ENCODE data around the gene BRINP2. TPM values are rescaled to one million over a fixed set of nuclear protein-coding genes. Genes with fewer than 3 reads are reported as not detected.

The BRINP2 gene
- total RNA-seq, 1 experiment from 2014 or later, result 0.24 TPM

DNA sequence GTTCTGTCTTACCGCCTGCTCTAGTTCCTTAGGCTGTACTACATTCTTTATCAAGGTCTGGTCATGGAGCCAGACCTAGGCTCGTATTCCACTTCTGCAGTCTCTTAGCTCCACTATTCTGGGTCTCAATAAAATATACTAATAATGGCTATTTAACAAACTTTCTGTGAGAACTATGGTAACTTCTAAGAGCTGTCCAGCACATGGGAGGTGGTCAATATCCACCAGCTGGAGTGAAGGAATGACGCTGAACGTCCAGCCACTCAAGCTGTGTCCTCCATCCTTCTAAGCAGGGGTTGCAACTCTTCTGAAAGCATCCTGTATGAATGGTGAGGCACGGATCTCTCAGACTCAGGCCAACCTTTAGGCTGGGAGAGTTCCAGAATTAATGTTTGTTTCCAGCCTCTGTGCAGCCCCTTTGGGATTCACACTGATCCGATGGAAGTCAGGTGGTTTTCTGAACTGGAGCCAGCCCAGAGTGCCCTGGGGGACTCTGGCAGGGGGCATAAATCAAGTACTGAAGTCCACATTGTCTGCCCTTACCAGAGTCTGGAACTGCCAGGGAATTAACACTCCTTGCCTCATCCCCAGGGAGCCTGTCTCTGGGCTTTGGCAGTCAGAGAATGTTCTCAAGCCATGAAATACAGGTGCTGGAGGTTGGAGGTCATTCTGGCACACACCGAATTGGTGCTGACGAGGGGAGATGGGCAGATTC lies 57.4 kb downstream of the BRINP2 start:
- peaks cover 4% of the 10 kb centered on the region; the same call in 1 of the 2 replicates for H3K4me1 Mint-ChIP-seq
- H3K36me3 Mint-ChIP-seq, result no peaks in the 10 kb centered on the region
- TF ChIP-seq, protein P1, sequence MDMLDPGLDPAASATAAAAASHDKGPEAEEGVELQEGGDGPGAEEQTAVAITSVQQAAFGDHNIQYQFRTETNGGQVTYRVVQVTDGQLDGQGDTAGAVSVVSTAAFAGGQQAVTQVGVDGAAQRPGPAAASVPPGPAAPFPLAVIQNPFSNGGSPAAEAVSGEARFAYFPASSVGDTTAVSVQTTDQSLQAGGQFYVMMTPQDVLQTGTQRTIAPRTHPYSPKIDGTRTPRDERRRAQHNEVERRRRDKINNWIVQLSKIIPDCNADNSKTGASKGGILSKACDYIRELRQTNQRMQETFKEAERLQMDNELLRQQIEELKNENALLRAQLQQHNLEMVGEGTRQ (CRISPR knock-in tag; IDR thresholded peaks at IDR 0.05), result no peak
- ATAC-seq (no peak), DNase-seq (ENCODE audit: low spot score) (no peak)
- ChIA-PET POLR2A (no interaction called here), CTCF (interaction anchor here (0.8 to 0.9 kb wide), 2 partner anchors 46 to 125 kb away, joined by 3 read pairs; no protein-coding TSS in a partner anchor)
- no peak overlapping the region for H3K4me3 Mint-ChIP-seq
- H3K27ac Mint-ChIP-seq, result no peak overlapping the region
- no peaks in the 10 kb centered on the region for H3K27me3 Mint-ChIP-seq (ENCODE audit: low read depth)
- no peaks in the 10 kb centered on the region for H3K9me3 Mint-ChIP-seq

DNA sequence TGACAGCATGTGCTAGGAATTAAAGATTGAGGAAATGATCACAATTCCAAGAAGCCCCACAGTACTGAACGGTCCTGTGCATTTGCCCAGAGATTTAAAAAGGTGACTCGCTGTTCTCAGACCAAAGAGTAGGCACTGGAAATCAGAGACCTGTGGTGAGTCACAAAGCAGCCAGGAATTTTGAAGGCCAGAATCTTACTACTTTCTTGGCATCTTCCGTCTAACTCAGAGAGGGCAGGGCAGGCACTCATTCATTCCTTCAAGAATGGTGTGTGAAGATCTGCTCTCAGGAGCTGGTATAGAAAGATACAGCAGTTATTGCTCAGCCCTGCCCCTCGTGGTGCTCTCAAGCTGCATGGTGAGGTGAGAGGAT lies 57.9 kb downstream of the BRINP2 start:
- DNase-seq (ENCODE audit: low spot score) (no peak), ATAC-seq (no peak)
- Mint-ChIP-seq H3K36me3 (no peaks in the 10 kb centered on the region), H3K27ac (no peak overlapping the region), H3K27me3 (ENCODE audit: low read depth) (no peaks in the 10 kb centered on the region), H3K9me3 (no peaks in the 10 kb centered on the region), H3K4me1 (peaks cover 4% of the 10 kb centered on the region; the same call in 1 of the 2 replicates), H3K4me3 (no peak overlapping the region)
- POLR2A ChIA-PET, result no interaction called here
- CTCF ChIA-PET, result no interaction called here
- TF ChIP-seq TEAD1 (CRISPR knock-in tag; IDR thresholded peaks at IDR 0.05), result no peak
- TF ChIP-seq, protein P2, sequence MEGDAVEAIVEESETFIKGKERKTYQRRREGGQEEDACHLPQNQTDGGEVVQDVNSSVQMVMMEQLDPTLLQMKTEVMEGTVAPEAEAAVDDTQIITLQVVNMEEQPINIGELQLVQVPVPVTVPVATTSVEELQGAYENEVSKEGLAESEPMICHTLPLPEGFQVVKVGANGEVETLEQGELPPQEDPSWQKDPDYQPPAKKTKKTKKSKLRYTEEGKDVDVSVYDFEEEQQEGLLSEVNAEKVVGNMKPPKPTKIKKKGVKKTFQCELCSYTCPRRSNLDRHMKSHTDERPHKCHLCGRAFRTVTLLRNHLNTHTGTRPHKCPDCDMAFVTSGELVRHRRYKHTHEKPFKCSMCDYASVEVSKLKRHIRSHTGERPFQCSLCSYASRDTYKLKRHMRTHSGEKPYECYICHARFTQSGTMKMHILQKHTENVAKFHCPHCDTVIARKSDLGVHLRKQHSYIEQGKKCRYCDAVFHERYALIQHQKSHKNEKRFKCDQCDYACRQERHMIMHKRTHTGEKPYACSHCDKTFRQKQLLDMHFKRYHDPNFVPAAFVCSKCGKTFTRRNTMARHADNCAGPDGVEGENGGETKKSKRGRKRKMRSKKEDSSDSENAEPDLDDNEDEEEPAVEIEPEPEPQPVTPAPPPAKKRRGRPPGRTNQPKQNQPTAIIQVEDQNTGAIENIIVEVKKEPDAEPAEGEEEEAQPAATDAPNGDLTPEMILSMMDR (IDR thresholded peaks at IDR 0.05), result no peak
- TF ChIP-seq, protein P3, sequence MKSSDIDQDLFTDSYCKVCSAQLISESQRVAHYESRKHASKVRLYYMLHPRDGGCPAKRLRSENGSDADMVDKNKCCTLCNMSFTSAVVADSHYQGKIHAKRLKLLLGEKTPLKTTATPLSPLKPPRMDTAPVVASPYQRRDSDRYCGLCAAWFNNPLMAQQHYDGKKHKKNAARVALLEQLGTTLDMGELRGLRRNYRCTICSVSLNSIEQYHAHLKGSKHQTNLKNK (CRISPR knock-in tag; IDR thresholded peaks at IDR 0.05), result no peak
- no peak for TF ChIP-seq OVOL2 (CRISPR knock-in tag; IDR thresholded peaks at IDR 0.05; ENCODE audit: borderline replicate concordance)
- TF ChIP-seq, protein P4, sequence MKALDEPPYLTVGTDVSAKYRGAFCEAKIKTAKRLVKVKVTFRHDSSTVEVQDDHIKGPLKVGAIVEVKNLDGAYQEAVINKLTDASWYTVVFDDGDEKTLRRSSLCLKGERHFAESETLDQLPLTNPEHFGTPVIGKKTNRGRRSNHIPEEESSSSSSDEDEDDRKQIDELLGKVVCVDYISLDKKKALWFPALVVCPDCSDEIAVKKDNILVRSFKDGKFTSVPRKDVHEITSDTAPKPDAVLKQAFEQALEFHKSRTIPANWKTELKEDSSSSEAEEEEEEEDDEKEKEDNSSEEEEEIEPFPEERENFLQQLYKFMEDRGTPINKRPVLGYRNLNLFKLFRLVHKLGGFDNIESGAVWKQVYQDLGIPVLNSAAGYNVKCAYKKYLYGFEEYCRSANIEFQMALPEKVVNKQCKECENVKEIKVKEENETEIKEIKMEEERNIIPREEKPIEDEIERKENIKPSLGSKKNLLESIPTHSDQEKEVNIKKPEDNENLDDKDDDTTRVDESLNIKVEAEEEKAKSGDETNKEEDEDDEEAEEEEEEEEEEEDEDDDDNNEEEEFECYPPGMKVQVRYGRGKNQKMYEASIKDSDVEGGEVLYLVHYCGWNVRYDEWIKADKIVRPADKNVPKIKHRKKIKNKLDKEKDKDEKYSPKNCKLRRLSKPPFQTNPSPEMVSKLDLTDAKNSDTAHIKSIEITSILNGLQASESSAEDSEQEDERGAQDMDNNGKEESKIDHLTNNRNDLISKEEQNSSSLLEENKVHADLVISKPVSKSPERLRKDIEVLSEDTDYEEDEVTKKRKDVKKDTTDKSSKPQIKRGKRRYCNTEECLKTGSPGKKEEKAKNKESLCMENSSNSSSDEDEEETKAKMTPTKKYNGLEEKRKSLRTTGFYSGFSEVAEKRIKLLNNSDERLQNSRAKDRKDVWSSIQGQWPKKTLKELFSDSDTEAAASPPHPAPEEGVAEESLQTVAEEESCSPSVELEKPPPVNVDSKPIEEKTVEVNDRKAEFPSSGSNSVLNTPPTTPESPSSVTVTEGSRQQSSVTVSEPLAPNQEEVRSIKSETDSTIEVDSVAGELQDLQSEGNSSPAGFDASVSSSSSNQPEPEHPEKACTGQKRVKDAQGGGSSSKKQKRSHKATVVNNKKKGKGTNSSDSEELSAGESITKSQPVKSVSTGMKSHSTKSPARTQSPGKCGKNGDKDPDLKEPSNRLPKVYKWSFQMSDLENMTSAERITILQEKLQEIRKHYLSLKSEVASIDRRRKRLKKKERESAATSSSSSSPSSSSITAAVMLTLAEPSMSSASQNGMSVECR (CRISPR knock-in tag; IDR thresholded peaks at IDR 0.05; ENCODE audit: borderline replicate concordance), result no peak
- no peak for TF ChIP-seq SMAD3 (CRISPR knock-in tag; IDR thresholded peaks at IDR 0.05; ENCODE audit: borderline replicate concordance)
- no peak for TF ChIP-seq HMGA2 (CRISPR knock-in tag; IDR thresholded peaks at IDR 0.05)
- TF ChIP-seq, protein P5, sequence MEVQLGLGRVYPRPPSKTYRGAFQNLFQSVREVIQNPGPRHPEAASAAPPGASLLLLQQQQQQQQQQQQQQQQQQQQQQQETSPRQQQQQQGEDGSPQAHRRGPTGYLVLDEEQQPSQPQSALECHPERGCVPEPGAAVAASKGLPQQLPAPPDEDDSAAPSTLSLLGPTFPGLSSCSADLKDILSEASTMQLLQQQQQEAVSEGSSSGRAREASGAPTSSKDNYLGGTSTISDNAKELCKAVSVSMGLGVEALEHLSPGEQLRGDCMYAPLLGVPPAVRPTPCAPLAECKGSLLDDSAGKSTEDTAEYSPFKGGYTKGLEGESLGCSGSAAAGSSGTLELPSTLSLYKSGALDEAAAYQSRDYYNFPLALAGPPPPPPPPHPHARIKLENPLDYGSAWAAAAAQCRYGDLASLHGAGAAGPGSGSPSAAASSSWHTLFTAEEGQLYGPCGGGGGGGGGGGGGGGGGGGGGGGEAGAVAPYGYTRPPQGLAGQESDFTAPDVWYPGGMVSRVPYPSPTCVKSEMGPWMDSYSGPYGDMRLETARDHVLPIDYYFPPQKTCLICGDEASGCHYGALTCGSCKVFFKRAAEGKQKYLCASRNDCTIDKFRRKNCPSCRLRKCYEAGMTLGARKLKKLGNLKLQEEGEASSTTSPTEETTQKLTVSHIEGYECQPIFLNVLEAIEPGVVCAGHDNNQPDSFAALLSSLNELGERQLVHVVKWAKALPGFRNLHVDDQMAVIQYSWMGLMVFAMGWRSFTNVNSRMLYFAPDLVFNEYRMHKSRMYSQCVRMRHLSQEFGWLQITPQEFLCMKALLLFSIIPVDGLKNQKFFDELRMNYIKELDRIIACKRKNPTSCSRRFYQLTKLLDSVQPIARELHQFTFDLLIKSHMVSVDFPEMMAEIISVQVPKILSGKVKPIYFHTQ (CRISPR knock-in tag; IDR thresholded peaks at IDR 0.05), result no peak
- TF ChIP-seq, protein P6, sequence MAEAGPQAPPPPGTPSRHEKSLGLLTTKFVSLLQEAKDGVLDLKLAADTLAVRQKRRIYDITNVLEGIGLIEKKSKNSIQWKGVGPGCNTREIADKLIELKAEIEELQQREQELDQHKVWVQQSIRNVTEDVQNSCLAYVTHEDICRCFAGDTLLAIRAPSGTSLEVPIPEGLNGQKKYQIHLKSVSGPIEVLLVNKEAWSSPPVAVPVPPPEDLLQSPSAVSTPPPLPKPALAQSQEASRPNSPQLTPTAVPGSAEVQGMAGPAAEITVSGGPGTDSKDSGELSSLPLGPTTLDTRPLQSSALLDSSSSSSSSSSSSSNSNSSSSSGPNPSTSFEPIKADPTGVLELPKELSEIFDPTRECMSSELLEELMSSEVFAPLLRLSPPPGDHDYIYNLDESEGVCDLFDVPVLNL (CRISPR knock-in tag; IDR thresholded peaks at IDR 0.05; ENCODE audit: borderline replicate concordance, low read depth), result no peak
- TF ChIP-seq, protein P7, sequence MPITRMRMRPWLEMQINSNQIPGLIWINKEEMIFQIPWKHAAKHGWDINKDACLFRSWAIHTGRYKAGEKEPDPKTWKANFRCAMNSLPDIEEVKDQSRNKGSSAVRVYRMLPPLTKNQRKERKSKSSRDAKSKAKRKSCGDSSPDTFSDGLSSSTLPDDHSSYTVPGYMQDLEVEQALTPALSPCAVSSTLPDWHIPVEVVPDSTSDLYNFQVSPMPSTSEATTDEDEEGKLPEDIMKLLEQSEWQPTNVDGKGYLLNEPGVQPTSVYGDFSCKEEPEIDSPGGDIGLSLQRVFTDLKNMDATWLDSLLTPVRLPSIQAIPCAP (CRISPR knock-in tag; IDR thresholded peaks at IDR 0.05), result no peak
- TF ChIP-seq, protein P8, sequence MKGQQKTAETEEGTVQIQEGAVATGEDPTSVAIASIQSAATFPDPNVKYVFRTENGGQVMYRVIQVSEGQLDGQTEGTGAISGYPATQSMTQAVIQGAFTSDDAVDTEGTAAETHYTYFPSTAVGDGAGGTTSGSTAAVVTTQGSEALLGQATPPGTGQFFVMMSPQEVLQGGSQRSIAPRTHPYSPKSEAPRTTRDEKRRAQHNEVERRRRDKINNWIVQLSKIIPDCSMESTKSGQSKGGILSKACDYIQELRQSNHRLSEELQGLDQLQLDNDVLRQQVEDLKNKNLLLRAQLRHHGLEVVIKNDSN (CRISPR knock-in tag; IDR thresholded peaks at IDR 0.05), result no peak
- TF ChIP-seq, protein P9, sequence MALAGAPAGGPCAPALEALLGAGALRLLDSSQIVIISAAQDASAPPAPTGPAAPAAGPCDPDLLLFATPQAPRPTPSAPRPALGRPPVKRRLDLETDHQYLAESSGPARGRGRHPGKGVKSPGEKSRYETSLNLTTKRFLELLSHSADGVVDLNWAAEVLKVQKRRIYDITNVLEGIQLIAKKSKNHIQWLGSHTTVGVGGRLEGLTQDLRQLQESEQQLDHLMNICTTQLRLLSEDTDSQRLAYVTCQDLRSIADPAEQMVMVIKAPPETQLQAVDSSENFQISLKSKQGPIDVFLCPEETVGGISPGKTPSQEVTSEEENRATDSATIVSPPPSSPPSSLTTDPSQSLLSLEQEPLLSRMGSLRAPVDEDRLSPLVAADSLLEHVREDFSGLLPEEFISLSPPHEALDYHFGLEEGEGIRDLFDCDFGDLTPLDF (CRISPR knock-in tag; IDR thresholded peaks at IDR 0.05), result no peak
- TF ChIP-seq GRHL2 (CRISPR knock-in tag; IDR thresholded peaks at IDR 0.05; ENCODE audit: insufficient replicate concordance, severe bottlenecking), result no peak
- TF ChIP-seq, protein P10, sequence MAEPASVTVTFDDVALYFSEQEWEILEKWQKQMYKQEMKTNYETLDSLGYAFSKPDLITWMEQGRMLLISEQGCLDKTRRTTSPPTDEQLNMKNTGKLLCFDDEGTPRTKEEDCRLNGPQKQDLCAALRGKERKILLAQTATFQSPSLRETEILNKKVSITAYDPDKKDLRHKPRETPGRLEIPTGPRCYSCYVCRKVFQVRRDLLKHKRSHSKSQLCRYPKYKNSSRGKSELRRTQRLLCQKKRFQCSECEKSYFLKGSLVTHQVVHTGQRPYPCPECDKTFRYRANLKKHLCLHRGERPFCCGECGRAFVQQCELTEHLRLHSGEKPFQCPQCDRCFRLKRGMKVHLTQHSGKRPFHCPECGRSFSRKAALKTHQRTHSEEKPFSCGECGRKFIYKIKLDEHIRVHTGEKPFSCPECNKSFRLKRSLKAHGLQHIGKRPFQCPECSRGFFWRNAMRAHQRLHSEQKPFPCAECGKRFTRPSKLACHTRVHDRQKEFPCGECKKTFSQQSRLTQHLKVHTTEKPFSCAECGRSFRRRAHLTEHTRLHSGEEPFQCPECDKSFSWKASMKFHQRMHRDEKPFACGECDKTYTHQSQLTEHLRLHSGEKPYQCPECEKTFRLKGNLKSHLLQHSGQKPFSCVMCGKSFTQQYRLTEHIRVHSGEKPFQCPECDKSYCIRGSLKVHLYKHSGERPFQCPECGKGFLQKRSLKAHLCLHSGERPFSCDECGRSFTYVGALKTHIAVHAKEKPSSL (CRISPR knock-in tag; conservative IDR thresholded peaks at IDR 0.05), result no peak
- TF ChIP-seq GTF2I (CRISPR knock-in tag; conservative IDR thresholded peaks at IDR 0.05), result no peak
